CD4-positive, alpha-beta T cell treated with Interleukin-17A for 4 hours (primary cell): ENCODE results near the gene SLC38A10.

ENCODE experiments used
- DNase-seq: peaks from one replicate; pipeline ENCODE4 v3.0.0-alpha.2; 2020; ENCODE audit warnings: mixed read lengths

Gene SLC38A10

GRCh38 chr17:81273698-81274470 lies 21.2 kb downstream of the SLC38A10 start:
- DNase-seq: no peak

- no peak for DNase-seq
Measured at GRCh38 chr17:81272616-81273015, 22.5 kb downstream of the SLC38A10 start.

GRCh38 chr17:81271226-81271625 lies 23.9 kb downstream of the SLC38A10 start:
- DNase-seq: no peak

- no peak for DNase-seq
Measured at GRCh38 chr17:81270279-81270678, 24.8 kb downstream of the SLC38A10 start.

GRCh38 chr17:81267390-81268067 lies 27.6 kb downstream of the SLC38A10 start:
- DNase-seq: no peak

DNA sequence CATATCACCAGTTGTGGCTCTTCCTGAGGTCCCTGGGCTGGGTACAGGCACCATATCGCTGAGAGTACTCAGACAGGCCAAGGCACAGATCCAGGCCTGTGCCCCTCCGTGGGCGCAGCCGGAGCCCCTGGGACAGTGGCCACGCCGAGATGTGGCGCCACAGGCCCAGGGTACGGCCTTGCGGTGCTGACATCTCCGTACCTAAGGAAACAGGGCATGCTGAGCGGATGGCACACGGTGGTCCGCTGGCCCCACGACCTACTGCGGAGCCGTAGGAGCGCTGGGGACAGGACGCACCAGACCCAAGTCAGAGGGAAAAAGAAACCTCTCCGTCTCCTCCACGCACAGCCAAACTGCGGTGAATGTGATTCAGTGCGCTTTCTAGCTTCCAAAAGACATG lies 29.5 kb downstream of the SLC38A10 start:
- DNase-seq: no peak

DNA sequence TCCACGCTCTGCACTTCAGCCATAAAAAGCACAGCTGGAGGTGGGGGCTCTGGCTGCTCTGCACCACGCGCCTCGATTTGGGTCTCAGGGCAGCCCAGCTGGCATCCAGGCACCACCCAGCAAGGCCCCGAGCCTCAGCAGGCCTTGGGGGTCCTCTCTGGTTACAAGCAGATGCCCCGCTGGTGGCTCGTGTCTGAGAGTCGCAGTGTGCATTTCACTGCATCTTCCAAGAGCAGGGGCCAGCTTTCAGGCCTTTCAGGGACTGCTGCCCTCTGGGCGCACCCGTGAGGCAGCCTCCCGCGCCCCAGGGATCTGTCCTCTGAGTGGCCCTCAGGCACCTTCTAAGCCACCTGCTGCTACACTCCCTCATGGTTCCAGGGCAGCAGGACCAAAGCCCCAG lies 30.5 kb downstream of the SLC38A10 start:
- DNase-seq: no peak

DNA sequence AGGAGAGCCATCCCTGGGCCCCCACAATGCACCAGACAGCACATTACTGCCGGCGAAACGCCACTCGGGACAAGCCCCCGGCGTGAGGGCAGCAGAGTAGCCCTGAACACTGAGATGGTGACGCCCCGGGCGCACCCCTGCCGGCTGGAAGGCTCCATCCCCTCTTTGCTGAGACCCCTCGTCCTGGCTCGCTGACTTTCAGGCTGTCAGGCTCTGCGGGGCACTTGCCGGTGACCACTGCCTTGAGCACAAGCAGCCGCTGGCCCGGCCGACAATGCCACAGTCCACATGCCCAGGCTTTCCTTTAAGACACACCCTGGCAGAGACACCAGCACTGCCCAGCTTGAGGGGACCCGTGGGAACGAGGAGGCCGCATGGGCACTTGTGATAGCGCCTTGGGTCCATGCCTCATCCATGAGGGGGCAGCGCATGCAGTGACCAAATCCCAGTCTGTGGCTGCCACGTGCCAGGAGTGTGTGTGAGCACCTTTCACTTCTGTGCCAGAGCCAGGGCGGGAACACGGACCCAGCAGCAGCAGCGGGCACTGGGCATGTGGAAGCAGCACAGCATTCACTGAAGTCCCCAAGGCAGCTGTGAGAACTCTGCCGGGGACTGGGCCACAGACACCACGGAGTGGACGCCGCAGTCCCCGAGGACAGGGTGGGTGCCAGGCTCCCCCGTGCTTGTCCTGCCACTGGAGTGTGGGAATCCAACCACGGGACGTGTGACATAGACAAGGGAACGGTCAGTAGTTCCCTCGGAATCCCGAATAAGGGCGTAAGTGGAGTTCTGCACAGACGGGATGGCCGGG lies 31.5 kb downstream of the SLC38A10 start:
- no peak for DNase-seq

DNA sequence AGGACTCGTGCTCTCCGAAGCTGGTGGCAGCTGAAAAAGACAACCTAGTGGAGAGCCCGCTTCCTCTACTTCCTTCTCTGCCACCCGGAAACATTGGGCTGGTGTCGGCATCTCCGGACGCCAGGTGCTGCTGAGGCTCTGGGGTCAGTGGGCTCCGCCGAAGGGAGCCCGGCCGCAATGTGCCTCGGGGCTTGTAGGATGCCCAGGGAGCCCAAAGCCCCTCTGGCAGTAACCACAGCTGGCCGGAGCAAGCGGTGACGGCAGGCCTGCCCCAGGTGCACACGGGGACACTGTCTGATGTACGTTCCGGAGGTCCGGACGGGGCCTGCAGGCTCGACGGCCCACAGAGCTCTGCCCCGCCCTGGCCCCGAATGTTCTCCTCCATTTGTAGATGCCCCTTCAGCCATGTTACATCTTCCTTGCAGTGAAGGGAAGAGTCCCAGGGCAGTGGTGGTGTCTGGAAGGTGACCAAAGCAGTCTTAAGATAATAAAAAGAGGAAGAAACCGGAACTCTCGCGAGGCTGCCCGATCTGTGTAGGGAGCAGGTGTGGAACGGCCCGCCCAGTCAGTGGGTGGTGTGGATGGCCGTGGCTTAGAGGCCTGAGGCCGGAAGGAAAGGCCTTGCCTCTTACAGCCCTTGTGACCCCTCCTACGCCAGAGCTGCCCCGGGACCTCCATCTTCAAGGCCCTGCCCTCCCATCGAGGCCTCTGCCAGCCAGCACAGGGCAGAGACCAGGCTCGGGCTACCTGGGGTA lies 33.3 kb downstream of the SLC38A10 start:
- no peak for DNase-seq

GRCh38 chr17:81261096-81261495 lies 34.0 kb downstream of the SLC38A10 start:
- no peak for DNase-seq

DNA sequence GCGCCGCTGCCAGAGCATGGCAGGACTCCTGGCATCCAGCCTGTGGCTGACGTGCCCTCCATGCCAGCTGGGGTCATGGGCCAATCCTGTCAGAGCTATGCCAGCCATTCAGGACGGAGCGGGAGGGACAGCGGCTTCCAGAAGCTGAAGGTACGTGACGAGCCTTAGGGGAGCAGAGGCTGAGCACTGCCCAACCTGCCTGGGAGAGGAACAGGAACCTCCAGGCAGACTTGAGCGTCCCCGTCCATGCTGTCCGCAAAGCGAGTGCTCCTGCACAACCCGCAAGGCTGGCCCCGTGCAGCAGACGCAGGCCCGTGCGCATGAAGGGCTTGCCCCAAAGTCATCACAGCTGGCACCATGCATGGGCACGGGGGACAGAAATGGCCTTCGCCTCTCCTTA lies 34.5 kb downstream of the SLC38A10 start:
- no peak for DNase-seq

DNA sequence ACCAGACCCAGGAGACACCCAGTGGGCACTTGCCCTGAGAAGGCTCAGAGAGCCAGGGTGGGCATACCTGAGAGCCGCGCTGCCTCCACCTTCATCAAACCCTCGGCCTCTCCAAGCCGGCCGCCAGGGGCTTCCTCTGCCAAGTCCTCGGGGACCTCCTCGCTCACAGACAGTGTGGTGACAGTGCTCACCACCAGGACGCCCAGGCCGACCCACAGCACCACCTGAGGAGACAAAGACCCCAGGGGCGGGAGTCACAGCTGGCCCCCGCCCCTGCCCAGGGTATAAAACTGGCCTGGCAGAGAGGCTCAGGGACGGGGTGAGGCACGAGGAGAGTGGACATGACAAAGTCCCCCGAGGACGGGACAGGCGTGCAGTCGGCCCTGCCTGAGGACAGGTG lies 34.9 kb downstream of the SLC38A10 start:
- no peak for DNase-seq

- no peak for DNase-seq
Measured at GRCh38 chr17:81259058-81259605, 36.0 kb downstream of the SLC38A10 start.

- no peak for DNase-seq
Measured at GRCh38 chr17:81258292-81258691, 36.8 kb downstream of the SLC38A10 start.

DNA sequence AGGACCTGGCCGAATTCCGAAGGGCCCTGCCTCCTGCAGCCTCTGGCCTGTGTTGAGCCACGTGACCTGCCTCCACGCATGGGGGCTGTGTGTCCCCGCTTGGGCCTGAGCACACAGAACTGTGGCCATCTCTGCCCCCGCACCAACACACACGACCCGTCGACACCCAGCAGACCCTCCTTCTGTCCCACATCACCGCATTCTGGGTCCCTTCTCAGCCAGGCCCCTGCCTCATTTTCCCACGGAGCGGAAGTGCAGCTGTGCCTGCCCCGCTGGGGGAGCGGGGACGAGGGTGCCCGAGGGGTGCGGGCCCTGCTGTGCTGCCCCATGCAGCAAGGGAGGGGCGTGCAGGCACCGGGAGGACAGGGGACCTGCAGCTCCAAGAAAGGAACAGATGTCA lies 37.6 kb downstream of the SLC38A10 start:
- no peak for DNase-seq

GRCh38 chr17:81256616-81257015 lies 38.5 kb downstream of the SLC38A10 start:
- DNase-seq: no peak

- DNase-seq: no peak
Measured at GRCh38 chr17:81254955-81255717, 40.0 kb downstream of the SLC38A10 start.

DNA sequence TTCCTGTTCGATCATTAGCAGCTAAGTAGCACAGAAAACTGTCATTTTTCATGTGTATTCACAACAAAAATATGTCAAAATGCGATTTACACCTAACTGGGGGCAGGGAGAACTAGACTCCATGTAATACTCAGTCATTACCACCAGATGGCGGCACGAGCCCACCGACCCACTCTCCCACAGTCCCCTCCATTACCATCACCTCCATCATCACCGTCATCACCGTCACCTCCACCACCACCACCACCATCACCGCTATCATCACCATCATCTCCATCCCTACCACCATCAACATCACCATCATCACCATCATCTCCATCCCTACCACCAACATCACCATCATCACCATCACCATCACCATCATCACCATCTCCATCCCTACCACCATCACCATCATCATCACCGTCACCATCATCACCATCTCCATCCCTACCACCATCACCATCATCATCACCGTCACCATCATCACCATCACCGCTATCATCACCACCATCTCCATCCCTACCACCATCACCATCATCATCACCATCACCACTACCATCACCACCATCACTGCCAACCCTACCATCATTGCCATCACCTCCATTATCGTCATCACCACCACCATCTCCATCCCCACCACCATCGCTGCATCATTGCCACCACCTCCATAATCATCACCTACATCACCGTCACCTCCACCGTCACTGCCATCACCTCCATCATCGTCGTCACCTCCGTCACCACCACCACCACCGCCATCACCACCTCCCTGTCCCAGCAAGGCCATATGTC lies 41.6 kb downstream of the SLC38A10 start:
- peak; percentile 73 for DNase-seq

GRCh38 chr17:81252987-81253329 lies 42.1 kb downstream of the SLC38A10 start:
- DNase-seq: no peak

GRCh38 chr17:81252326-81252986 lies 42.7 kb downstream of the SLC38A10 start:
- no peak for DNase-seq
